ENCODE measurements around the gene CEMIP2.

Gene CEMIP2

DNA sequence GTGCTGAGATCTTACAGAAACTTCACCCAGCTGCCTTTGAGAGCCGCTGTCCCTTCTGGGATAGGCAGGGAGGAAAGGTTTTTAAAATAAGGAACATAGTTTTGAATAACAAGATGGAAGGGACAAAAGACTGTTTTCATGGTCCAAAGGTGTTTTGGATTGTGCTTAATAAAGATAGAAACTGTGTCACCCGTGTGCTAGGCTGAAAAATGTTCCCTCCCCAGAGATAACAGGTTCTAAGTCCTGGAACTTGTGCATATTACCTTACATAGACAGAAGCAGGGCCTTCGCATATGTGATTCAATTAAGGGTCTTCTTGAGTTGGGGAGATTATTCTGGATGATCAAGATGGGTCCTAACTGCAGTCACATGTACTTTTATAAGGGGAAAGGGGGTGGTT, 1.9 kb upstream of the CEMIP2 start:
- DNase-seq (ENCODE audit: low spot score) = peak; percentile 22

GRCh38 chr9:71769175-71770161, 1.2 kb upstream of the CEMIP2 start:
- peak; percentile 64 for DNase-seq (ENCODE audit: low spot score)

- peak; percentile 26 for DNase-seq (ENCODE audit: low spot score)
Measured at GRCh38 chr9:71767776-71768321, 464 bp downstream of the CEMIP2 start.

DNA sequence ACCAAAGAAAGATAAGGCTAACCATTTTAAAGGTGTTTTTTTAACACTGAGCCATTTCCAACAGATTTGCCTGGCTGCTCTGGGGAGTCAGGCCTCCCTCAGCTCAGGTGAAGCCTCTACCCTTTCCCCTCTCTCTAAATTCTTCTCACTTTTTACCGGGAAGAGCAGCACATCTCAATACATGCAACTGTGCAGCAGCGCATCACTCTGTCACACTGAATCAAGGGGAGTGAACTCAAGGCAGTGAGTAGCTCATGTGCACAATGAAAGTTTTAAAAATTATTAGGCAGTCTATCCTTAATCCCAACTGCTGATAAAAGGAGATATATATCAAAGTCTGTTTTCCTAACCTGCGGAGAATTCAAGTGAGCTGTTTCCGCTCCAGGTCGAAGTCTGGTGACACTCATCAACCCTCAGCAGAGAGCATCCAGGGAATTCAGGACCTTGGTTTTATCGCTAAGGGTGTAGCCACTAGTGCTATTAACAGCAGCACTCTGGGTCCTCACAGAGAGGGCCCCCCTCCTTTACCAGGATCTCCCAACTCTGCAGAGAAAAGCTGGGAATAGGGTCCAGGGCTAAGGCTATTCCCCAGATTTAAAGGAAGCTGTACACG, 1.0 kb downstream of the CEMIP2 start:
- peak; percentile 12 for DNase-seq (ENCODE audit: low spot score)

DNA sequence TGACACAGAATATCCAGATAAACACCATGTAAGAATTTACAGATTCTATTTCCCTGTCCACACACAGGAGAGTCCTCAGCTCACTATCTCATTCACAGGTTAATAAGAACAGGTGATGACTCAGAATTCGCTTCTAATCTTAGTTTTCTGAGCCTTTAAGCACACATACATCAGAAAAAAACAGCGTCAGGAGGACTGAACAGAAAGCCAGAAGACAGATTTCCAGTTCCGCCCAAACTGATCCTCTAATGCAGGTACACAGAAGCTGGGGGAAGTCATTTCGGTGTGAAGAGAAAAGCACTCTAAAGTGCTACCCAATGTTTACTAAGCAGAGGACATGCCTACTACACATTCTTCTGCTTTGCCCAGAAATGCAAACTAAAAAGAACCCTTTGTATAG, 1.6 kb downstream of the CEMIP2 start:
- no peak for DNase-seq (ENCODE audit: low spot score)

DNA sequence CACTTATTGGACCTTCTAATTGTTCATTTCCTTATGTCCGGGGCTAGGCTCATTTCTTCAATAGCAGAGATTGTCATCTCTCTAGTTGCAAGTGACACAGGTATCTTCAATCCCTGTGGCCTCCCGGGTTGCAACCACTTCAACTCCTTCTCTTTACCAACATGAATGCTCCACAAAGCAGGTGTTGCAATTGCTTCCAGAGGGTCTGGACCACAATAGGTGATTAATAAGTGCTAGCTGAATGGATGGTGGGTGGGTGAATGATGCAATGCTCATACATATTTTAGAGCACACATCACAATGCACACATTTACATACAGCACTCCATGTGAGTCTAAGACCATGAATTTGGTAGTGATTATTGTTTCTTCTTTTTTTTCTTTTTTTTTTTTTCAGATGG, 2.6 kb downstream of the CEMIP2 start:
- DNase-seq (ENCODE audit: low spot score) = no peak

DNA sequence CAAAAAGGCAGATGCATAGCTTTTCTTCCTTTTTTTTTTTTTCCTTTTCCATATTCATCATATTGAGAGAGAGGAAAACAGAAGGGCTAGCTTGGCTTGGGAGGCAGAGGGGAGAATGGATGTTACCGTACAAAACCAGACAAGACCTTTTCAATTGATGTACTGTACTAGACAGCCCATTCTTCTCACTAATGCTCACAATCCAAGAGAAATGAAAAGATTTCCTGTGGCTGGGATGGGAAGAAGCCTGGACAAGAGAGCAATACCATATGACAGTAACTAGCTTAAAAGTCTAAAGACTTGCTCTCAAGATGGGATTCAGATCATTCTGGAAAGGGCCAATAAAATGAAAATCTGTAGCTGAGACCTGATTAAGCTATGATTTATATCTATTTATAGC, 3.4 kb downstream of the CEMIP2 start:
- DNase-seq (ENCODE audit: low spot score) = no peak

DNA sequence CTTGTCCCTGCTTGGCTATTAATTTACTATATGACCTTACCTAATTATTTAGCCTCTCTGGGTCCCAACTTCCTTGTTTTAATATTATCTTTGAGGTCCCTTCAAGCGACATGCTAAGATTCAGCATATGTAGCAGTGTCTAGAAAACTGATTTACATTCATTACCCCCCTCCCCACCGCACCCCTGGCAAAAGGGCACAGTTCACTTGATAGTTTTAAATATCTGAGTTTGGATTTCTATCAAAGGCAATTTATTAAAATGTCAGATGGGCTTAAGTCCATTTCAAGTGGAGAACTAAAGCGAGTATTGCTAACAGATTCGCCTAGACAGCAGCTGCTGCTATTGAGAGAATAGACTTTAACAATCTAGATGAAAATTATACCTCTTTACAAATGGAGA, 3.9 kb downstream of the CEMIP2 start:
- no peak for DNase-seq (ENCODE audit: low spot score)

- DNase-seq (ENCODE audit: low spot score) = no peak
Measured at GRCh38 chr9:71763832-71764231, 4.5 kb downstream of the CEMIP2 start.

- DNase-seq (ENCODE audit: low spot score) = no peak
Measured at GRCh38 chr9:71762900-71763653, 5.2 kb downstream of the CEMIP2 start.

DNA sequence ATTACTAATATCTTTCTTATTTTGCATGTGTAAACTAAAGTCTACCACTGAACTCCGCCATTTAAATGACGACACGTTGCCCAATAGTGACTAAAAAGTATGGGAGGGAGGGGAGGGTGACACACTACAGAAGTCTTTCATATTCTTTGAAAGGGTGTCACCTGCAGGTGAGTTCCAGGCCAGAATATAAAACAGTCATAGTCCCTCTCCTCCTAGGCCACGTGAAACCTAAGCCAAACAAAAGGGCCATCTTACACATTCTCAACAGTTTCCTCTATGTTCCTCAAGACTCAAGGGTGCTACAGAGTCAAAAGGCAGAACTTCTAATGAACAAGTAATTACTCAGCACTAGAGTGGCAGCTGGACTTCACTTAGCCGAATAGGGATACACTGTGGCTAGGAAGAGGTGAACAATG, 6.4 kb downstream of the CEMIP2 start:
- DNase-seq (ENCODE audit: low spot score) = no peak

- DNase-seq (ENCODE audit: low spot score) = peak; percentile 68
Measured at GRCh38 chr9:71760901-71761300, 7.4 kb downstream of the CEMIP2 start.

DNA sequence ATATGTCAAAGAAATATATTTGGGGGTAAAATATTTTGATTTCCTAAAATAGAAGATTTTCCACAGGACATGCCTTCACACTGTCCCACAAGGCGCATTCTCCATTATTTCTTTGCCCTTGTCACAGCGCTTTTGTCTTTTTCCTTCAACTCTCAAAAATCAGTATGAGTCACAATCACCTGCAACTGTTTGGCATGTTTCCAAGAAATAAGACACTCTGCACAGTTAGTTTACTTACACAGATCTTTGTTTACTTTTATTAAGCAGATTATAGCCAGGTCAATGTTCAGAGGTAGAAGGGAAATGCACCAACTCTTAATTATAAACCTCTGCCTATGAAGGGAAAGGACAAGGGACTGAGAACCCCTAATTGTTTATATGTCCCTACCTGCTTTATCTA, 9.5 kb downstream of the CEMIP2 start:
- DNase-seq (ENCODE audit: low spot score) = no peak

DNA sequence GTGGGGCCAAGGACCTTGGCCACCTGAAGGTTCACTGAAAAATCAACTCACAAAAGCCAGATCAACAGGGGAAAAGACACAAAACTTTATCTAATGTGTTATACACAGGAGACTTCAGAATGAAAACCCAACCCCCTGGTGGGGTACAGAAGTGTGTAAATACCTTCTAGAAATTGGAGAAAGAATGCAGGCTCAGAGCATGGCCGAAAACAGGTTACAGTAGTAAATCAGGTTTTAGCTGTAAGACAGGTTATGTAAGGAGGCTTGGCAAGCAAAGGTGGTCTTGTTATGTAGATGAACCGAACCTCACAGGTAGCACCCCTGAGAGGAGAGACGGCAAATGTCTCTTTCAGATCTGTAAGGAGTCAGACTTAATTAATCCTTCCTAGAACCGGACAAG, 10.0 kb downstream of the CEMIP2 start:
- DNase-seq (ENCODE audit: low spot score) = no peak

DNA sequence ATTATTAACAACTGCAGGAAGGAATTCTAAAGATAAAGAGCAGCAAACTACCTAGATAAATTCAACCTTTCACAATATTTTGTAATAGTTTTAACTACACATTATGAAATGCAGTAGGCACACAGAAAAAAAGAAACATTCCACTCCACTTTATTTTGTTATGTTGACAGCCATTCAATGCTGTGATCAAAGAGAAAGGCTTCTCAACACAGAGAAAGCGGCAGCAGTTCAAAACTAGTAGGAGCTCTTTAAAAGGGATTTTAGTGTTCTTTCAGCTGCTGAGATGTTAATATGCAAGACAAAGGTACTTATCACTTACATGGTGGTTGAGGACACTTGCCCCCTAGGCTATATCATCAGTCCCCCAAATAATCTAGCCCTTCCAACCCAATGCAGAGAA, 11.6 kb downstream of the CEMIP2 start:
- DNase-seq (ENCODE audit: low spot score) = no peak

DNA sequence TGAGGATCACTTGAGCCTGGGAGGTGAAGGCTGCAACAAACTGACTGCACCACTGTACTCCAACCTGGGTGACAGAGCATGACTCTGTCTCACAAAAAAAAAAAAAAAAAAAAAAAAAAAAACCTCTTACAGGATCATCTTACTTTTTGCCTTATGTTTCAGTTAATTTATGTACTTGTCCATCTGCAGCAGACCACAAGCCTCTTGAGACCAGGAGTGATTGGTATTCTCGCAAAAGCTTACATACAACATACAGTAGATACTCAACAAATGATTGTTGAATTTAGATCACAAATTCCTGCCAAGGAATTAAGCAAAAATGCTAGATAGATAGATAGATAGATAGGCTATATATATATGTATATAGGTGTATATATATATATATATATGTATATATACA, 12.4 kb downstream of the CEMIP2 start:
- DNase-seq (ENCODE audit: low spot score) = no peak

DNA sequence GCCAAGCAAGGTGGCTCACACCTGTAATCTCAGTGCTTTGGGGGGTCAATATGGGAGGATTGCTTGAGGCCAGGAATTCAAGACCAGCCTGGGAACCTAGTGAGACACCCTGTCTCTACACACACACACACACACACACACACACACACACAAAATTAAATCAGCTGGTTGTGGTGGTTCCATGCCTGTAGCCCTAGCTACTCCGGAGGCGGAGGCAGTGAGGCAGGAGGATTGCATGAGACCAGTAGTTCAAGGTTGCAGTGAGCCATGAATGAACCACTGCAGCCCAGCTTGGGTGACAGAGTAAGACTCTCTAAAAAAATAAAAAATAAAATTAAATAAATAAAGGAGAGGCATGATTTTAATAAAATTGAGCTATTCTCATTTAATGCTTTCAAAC, 13.1 kb downstream of the CEMIP2 start:
- DNase-seq (ENCODE audit: low spot score) = no peak

DNA sequence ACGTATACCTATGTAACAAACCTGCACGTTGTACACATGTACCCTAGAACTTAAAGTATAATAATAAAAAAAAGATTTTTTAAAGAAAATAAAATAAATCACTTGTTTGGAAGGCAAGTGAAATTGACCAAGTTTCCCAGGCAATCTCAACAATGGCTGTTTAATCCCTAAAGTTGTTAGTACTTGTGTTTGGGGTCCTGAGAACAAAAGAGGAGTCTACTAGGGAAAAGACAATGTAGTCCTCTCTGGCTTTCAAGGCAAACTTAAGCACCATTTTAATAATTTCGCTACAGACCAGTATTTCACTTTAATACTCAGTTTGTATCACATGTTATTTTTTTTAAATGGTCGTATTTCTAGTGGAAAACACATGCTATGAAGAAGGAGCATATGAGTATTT, 14.2 kb downstream of the CEMIP2 start:
- no peak for DNase-seq (ENCODE audit: low spot score)

DNA sequence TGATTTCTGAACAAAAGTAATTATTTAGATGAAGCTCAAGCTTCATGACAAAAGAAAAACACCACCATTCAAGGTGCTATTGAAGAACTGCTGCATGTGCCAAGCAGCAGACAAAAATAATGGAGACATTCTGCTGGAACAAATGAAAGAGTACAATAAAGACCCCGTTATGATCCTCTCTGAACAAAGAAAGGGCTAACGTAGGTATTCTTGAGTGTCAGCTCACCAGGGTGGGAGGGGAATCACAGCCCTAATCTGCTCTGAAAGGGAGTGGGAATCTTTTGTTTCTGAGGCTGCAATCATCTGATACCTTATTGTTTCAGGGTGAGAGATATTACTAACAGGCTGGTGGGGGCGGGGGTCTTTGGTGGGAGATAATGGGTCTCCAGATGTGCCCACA, 15.4 kb downstream of the CEMIP2 start:
- DNase-seq (ENCODE audit: low spot score) = no peak

- no peak for DNase-seq (ENCODE audit: low spot score)
Measured at GRCh38 chr9:71752352-71752751, 16.0 kb downstream of the CEMIP2 start.

DNA sequence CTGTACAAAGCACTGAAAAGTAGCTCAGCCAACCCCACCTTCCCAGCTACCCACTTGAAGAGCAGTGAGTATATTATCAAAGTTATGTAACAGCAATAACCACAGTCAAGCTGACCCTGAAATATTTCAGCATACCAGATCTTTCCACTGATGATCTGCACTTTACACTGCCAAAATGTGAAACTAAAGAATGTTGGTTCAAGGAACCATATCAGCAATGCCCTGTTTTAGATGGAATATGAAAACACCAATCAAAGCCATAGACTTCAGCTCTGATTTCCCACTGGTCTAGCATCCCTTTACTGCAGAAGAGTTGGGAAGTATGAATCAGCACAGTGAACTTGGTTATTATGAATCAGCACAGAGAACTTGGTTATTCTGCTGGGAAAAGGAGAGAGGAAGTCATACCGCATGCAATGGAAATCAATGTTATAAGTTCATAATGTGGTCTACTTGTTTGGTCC, 20.0 kb downstream of the CEMIP2 start:
- DNase-seq (ENCODE audit: low spot score) = no peak

- DNase-seq (ENCODE audit: low spot score) = no peak
Measured at GRCh38 chr9:71747576-71747975, 20.7 kb downstream of the CEMIP2 start.

Measured in SK-N-DZ (cell line).